GM18526 (cell line): ENCODE results near the gene PAH.

Source experiments
- POLR2A ChIP-seq: IDR thresholded peaks from 3 replicates; pipeline ENCODE4 v1.6.1; 2011; ENCODE audit not compliant: insufficient read length; ENCODE audit errors: extremely low read depth

The PAH gene

GRCh38 chr12:102824218-102824835 lies 92.7 kb downstream of the PAH start:
- TF ChIP-seq POLR2A, result no peak

GRCh38 chr12:102821149-102821548 lies 95.9 kb downstream of the PAH start:
- no peak for TF ChIP-seq POLR2A

DNA sequence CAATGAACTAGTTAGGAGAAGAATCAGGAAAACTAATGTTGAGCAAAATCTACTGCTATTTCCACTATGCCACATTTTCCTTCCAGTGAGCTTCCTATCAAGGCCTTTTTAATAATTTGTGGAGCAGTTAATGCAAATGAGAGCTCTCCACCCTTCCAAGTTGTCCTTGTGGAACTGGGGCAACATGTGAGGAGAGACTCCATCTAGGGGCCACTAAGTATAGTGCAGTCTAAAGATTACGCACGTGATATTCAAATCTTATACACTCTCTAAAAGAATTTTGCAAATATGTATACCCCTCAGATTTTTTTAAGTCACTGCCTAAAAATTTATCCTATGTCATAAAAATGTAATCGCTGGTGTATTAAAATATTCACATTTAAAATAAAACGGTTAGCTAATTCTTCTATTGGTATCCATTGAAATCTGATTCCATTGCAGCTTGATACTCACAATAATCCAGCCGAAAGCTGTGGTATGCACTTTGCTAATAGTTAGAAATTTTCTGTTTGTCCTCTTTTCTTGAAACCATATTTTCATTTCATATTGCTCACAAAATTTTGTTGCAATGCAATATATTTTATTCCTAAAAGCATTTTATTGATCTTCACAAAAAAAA lies 100.1 kb downstream of the PAH start:
- TF ChIP-seq POLR2A, result no peak

GRCh38 chr12:102814691-102815367 lies 102.2 kb downstream of the PAH start:
- no peak for TF ChIP-seq POLR2A

DNA sequence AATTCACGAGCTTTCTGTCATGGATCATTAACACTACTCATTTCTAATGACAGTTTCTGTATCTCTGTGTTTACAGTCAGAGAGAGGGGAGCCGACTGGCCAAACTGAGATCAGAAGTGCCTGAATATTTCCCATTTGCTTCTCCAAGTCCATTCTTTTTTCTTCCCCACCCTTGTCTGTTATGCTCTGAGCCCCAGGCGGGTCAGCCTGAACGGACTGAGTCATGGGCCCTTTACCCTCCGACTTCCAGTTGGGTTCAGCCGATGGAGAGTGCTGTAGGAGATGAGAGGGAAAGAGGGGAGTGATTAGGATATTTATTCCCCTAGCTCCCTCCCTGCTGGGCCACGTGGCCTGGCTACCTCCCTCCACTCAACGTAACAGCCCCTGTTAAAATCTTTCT lies 104.7 kb downstream of the PAH start:
- no peak for TF ChIP-seq POLR2A

DNA sequence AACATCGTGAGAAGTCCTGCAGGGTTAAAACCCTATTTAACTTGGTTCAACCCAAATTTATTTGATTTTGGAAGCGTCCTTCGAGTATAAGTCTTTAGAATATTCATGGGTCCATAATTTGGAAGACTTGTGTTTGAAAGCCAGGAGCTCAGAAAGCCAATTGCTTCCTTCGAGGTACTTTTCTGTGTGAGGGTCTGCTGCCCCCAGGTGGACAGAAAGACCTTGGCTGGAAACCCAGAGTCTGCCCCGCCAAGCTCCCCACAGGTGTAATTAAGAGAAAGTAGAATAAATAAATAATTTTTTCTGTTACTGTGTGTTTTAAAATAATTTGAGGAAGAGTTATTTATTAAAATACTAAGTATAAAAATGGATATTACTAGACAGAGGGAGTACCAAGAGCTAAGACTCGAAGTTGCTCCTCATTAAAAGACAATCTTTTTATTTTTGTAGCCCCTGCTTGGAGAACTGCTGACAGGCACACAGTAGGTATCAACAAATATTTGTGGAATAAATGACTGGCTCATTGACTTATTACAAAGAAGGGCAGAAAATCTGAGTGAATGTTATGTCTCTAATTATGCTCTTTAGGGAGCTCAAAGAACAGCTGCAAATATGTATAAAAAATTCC lies 105.8 kb downstream of the PAH start:
- no peak for TF ChIP-seq POLR2A

DNA sequence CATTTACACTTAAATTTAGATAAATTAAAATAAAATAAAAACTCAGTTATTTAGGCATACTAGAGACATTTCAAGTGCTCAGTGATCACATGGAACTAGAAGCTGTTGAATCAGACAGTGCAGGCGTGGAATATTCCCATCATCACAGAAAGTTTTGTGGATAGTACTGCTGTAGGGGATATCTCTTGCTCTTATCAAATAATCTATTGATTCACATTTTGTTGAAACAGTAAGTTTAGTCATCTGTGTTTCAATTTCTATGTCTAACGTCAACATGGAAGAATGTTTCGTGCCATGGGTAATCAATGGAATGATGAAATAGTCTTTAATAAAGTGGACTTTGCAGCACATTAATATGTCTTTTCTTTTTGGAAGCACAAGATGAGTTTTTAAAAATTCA lies 108.6 kb downstream of the PAH start:
- no peak for TF ChIP-seq POLR2A

- no peak for TF ChIP-seq POLR2A
Measured at GRCh38 chr12:102806592-102806991, 110.5 kb downstream of the PAH start.

DNA sequence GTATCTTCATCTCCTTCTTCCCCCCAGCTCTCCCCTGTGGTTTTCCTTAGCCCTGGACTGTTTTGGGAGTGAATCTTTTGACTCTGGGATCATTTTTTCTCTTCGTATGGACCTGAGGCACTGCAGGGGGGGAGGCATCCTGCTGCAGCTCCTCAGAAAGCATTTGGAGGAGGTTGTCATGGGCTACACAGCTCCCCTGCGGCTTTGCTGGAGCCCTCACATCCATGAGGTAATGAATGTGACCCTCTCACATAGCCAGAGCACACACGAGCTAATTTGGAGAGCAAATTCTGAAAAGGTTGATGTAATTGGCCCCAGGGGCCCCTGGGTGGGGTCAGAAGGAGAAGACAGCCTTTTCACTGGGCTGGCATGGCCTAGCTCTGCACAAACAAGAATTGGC lies 110.9 kb downstream of the PAH start:
- TF ChIP-seq POLR2A, result no peak

DNA sequence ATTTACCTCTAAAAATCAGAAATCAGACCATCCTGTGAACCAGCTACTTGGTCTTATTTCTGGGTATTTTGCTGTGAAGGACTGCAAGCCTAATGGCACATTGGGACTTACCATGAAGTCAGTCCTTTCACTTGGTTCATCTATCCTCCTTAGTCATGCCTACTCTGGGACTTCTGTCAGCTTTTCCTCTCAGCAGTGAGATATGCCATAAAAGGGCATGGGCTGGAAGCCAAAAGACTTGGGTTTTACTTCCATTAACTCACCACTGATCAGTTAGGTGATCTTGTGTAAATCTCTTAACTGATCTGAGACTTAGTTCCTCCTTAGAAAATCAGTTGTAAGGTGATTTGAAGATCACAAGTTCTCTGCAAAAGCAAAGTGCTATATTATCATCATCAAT lies 116.5 kb downstream of the PAH start:
- no peak for TF ChIP-seq POLR2A

- TF ChIP-seq POLR2A, result no peak
Measured at GRCh38 chr12:102799229-102799628, 117.8 kb downstream of the PAH start.

DNA sequence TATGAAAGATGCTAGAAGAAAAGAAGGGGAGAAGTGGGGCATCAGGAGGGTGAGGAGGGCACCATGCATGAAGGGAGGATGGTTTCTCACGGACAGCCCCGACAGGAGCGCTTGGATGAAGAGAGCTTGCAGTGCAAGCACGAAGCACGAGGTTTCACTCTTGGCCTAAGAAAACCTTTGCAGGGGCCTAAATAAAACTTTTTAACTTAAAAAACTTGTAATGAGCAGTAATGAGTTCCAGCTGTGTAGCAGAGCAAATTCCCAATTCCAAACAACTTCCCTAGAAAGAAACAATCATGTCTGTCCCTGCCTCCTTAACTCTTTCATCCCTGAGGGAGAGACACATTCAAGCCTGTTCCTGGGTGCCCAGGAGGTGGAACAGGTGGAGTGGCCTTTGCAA lies 119.5 kb downstream of the PAH start:
- TF ChIP-seq POLR2A, result no peak

- no peak for TF ChIP-seq POLR2A
Measured at GRCh38 chr12:102793921-102794320, 123.1 kb downstream of the PAH start.
